LNCAP (cell line): ENCODE data around the gene FMNL2.

Experiments
- CTCF ChIP-seq: fragments of 450-650 bp; IDR thresholded peaks from 2 replicates; pipeline ENCODE4 v1.5.1; 2017; ENCODE audit warnings: mild to moderate bottlenecking

Gene FMNL2

DNA sequence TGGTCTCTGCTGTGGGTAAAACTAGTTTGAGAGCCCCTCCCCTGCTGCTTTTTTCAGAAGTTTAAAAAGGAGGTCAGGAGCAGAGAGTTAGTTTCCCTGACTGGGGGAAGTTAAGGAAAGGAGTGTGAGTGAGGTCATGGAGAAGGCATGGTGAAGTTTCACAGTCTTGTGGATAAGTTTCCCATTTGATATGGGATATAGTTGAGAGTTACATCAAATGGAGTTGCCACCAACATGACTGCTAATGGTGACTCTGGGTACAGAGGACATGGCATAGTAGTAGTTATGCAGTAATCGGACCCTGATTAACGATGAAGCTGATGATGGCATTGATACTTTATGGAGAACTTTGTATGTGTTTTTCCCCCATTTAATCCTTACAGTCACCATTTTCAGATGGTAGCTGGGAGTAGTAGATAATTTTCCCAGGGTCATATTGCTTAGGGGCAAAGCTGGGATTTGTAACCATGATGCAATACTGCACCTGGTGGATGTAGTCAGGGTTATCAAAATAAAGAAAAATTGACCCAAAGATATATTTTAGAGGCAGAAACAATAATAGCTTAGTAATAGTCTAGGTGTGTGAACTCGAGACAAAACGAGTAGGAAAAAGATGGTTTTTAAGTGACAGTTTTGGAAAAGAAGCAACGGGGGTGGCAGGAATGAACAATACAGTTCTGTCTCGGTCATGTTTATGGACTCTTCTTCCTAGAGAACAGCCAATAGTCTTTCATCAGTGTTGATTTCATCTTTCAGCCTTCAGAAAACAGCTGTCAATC, 74.6 kb downstream of the FMNL2 start:
- TF ChIP-seq CTCF: no peak

DNA sequence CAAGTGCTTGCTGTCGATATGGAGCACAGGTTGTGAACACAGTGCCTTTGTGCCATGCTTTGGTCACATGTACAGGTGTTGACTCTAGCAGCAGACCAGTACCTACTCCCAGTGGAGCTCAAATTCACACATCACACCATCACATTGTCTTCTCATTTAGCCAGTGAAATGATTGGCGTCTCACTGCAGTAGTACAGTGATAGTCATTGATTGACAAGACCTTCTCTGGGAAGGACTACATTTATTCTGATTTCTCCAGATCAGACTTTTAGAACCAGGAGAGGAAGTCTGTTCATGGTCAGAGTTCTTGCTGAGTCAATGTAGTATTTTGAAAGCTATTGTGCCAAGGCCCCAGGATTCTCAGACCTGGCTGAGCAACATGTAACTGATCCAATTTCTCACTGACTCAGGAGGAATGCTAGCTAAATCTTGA, 75.2 kb downstream of the FMNL2 start:
- TF ChIP-seq CTCF: no peak

- TF ChIP-seq CTCF: no peak
These were observed 76.2 kb downstream of the FMNL2 start for GRCh38 chr2:152411154-152411553.

DNA sequence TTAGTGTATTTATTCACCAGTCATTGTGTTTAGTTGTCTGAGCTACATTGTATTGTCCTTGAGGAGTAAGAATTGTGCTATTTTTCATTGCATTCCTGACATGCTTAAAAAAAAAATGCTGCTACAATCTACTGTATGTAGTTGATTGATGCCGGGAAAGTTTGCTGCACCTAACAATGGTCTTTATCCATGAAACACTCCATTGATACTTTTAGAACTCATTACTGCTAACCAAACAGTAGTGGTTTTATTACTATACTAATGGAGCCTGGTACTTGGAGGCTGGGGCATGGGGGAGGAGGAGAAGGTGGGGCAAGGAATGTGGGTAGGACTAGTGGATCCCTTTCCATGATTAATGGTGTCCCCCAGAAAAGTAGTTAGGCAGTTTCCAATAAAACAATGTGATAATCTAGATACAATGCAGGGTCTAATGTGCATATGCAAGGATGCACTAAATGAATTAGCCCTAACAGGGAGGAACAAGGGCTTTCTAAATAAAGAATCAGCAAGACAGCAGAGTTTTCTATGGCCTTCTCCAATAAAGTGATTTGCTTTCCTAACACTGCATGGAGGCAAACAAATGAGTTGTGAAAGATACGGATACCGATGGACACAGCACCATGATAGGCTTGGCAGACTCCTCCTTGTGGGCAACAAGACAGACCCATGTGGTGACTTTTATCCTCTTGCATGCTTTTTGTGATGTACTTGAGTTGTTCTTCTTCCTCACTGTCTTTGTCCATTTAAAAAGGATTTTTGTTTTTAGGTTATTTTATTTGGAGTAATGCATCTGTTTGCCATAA, 78.5 kb downstream of the FMNL2 start:
- no peak for TF ChIP-seq CTCF

- no peak for TF ChIP-seq CTCF
These were observed 80.3 kb downstream of the FMNL2 start for GRCh38 chr2:152415231-152415642.

GRCh38 chr2:152415796-152416195, 80.8 kb downstream of the FMNL2 start:
- TF ChIP-seq CTCF: no peak

GRCh38 chr2:152418688-152419087, 83.7 kb downstream of the FMNL2 start:
- no peak for TF ChIP-seq CTCF
